HK-2 (cell line): Measurements from ENCODE around the gene PFN1.
"Not testable (repeated sequence)": the region's sequence is repeated elsewhere in the genome, so short reads cannot be mapped to it uniquely, and the experiment has no call there.

ENCODE experiments used
- DNase-seq: peaks from one replicate; pipeline ENCODE4 v3.0.0-alpha.2; 2018; ENCODE audit not compliant: unreplicated experiment

Gene PFN1

DNA sequence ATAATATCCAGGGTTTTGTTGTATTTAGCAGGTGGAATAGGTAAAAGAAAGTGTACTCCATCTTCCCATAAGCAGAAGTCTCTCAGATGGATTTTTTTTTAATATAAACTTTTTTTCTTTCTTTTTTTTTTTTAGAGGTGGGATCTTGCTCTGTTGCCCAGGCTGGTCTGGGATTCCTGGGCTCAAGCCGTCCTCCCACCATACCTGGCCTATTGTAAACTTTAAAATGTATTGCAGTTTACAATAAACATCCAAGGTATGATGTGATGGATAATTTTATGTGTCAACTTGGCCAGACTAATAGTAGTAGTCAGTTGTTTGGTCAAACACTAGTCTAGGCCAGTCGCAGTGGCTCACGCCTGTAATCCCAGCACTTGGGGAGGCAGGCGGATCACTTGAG is 27.0 kb downstream of the PFN1 start:
- DNase-seq = no peak

DNA sequence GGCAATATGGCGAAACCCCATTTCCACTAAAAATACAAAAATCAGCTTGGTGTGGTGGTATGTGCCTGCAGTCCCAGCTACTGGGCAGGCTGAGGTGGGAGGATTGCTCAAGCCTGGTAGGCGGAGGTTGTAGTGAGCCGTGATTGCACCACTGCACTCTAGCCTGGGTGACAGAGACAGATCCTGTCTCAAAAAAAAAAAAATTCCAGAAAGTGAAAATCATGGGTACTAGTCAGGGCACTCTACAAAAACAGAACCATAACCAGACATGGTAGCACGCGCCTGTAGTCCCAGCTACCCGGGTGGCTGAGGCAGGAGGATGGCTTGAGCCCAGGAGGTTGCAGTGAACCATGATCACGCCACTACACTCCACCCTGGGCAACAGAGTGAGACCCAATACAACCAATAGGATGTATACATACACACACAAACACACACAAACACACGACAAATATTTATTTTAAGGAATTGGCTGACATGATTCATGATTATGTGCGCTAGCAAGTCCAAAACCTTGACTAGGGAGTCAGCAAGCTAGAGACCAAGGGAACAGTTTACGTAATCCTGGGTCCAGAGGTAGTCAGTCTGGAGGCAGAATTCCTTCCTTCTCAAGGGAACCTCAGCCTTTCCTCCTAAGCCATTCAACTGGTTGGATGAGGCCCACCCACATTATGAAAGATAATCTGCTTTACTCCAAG is 27.8 kb downstream of the PFN1 start:
- DNase-seq = no peak

DNA sequence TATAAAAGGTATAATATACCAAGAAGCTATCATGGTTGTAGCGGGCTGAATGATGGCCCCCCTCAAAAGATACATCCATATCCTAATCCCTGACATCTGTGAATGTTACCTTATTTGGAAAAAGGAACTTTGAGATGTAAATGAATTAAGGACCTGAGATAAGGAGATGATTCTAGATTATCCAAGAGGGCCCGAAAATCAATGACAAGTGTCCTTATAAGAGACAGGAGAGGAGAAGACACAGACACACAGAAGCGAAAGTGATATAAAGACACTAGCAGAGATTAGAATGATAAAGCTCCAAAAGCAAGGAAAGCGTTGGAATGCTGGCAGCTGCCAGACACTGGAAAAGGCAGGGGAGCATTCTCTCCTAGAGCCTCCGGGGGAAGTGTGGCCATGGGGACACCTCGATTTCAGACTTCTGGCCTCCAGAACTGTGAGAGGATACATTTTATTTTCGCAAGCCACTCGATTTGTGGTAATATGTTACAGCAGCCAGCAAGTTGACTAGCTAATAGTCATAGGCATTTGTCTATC is 28.8 kb downstream of the PFN1 start:
- no peak for DNase-seq

DNA sequence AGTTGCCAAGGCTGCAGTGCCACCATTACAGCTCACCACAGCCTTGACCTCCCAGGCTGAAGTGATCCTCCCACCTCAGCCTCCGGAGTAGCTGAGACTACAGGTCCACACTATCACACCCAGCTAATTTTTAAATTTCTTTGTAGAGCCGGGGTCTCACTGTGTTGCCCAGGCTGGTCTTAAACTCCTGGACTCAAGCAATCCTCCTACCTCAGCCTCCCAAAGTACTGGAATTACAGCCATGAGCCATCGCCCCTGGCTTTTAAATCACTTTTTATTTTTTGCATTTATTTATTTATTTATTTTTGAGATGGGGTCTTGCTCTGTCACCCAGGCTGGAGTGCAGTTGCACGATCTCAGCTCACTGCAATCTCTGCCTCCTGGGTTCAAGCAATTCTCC is 33.8 kb downstream of the PFN1 start:
- DNase-seq = not testable (repeated sequence)

DNA sequence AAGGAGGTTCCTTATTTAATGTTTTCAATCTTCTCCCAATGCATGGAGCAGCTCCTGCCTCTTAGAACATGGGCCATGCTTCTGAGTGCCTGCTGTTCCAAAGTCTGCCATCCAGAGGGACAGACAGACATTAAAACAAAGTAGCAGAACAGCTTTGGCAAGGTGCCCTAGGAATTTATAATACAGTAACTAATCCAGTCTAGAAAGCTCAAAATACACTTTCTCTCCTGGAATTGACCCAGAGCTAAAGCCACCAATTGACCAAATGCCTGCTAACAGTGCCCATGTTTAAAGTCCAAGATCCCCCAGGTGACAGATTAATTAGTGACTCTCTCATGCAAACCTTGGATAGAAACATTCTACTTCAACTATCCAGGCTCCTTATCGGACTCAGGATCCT is 34.3 kb downstream of the PFN1 start:
- no peak for DNase-seq

DNA sequence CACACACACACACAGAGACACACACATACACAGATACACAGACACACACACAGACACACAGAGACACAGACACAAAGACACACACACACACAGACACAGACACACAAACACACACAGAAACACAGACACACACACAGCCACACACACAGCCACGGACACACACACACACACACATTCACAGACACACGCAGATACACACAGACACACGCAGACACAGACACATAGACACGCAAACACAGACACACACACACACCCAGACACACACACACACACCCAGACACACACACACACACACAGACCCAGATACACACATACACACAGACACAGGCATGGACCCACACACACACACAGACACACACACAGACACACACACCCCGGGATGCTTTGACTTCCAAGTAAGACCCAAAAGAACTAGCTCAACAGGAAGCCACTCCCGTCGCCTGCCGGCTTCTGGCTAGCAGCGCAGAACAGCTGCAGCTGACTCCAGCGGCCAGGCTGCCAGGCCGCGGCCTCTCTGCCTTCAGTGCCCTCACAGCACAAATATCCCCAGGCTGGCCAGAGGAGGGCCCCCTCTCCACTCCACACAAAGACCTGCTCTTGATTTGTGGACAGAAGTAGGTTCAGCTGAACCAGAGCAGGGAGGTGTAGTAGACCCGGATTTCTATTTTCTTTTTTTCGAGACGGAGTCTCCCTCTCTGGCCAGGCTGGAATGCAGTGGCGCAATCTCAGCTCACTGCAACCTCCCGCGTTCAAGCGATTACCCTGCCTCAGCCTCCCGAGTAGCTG is 39.4 kb downstream of the PFN1 start:
- DNase-seq = peak; percentile 87

DNA sequence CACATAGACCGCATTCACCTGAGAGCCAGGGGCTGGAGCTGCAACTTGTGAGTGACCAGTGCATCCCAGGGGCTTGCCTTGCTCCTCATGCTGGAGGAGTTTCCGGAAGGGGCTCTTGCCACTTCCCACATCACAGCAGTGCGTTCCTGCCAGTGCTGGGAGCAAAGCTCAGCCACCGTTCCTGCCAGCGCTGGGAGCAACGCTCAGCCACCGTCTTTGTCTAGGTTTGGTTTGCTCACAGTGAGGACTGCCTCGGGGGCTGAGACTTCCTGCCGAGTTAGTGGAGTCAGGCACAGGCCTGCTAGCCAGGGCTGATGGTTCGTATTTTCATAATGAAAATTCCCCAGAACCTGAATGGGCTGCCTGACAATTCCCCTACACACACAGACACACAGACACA is 40.0 kb downstream of the PFN1 start:
- no peak for DNase-seq

DNA sequence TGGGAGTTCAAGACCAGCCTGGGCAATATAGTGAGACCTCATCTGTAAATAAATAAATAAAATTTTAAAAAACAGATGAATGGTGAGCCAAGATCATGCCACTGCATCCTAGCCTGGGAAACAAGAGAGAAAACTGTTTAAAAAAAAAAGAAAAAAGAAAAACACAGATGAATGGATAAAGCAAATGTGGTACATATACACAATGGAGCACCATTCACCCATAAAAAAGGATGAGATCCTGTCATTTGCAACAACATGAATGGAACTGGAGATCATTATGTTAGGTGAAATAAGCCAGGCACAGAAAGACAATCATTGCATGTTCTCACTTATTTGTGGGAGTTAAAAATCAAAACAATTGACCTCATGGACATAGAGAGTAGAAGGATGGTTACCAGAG is 41.7 kb downstream of the PFN1 start:
- not testable (repeated sequence) for DNase-seq

DNA sequence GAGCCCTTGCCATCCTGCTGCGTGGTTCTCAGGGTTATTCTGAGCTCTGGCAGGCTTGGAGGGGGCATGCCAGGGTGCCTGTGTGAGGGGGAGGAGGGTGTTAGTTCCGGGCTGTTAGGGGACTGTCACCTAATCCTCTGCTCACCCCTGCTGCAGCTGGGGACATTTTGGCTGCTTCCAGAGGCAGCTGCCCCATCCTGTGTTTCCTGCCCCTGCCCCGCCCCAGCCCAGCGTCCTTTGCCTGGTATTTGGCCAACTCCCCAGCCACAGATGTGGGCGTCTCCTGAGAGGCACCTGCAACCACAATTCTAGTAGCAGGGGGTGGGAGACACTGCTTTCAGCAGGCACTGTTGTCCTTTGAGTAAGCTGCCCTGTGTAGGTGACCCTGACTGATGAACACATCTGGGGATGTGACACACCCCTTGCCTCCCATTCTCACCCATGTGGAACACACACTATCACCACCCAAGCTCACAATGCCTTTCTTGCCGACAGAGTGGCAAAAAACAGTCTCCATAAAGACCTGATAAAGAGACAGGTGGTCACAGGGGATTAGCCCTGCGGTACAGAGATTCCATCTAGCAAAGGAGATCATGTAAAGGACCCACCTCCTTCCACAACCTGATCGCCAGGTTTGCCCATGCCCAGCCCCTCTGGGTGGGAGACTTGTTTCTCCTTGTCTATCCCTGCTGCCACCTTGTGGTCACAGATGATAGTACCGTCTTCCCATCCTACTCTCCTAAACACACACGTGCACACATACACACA is 45.1 kb downstream of the PFN1 start, which contains the start of gene CHRNE:
CHRNE (minus strand) TSS at position 48 of the 768 bp plus-strand sequence; CDS start at position 13, 35 bp downstream.
- DNase-seq = peak; percentile 74

DNA sequence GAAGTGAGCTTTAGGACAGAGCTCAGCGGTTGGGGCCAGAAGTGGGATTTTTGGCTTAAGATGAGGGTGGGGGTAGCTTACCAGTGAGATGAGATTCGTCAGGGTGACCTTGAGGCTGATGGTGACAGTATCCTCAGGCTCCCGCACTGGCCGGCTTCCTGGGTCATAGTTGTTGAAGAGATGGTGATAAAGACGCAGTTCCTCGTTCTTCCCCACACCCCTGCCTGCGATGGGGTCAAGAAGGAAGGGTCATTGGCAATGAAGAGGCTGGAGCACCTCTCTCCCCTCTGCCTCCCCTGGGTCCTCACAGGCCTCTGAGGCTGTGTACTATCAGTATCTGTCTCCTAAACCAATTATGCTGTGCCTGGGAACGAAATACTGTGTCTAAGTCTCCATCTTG is 45.8 kb downstream of the PFN1 start:
- no peak for DNase-seq

DNA sequence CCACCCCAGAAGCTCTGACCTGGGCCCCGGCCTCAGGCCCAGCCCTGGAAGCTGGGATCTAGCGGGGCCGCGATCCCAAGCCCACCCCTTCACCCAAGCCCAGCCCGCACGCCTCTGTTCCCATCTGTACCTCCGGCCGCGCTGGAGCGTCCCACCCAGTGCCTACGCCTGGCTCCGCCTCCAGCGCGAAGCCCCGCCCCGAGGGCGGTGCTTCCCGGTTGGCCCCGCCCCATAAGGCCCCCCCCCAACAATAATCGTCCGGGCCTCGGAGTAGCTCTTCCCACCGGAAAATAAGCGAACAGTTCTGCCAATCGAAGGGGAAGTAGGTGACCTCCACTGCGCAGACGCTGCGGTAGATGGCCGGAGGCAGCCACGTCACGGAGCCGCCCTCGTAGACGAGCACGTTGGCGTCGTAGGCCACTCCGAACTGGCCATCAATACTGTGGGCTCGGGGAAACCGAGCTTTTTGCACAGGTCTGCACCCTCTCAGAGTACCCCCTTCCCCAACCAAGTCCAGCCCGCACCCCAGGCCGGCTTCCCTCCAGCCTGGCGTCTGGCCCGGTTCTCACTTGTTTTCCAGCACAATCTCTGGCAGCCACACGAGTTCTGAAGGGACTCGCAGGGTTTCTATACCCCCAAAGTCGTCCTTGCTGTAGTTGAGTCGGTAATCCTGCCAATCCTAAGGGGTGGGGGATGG is 46.5 kb downstream of the PFN1 start:
- DNase-seq = no peak

DNA sequence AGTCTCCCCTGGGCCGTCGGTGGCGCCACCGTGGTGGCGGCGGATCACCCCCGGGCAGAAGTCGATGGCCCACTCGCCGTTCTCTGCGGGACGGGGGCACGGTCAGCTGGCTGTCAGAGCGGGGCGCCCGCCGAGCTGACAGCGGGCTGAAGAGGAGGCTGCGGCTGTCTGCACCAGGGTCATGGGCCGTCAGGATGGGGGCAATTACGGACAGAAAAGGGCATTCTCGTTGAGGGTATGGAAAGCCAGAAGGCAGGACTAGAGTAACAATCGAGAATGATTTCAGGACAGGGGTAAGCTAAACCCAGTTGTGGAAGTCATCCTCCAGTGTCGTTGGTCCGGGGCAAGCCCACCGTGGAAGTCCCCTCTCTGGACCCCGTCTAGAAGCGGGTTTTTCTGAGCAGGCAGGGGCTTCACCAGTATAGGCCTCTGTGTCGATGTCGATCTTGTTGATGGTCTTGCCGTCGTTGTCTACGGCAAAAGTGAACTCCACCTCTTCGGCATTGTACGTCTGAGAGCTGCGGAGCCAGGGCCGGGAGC is 47.2 kb downstream of the PFN1 start:
- DNase-seq = no peak

DNA sequence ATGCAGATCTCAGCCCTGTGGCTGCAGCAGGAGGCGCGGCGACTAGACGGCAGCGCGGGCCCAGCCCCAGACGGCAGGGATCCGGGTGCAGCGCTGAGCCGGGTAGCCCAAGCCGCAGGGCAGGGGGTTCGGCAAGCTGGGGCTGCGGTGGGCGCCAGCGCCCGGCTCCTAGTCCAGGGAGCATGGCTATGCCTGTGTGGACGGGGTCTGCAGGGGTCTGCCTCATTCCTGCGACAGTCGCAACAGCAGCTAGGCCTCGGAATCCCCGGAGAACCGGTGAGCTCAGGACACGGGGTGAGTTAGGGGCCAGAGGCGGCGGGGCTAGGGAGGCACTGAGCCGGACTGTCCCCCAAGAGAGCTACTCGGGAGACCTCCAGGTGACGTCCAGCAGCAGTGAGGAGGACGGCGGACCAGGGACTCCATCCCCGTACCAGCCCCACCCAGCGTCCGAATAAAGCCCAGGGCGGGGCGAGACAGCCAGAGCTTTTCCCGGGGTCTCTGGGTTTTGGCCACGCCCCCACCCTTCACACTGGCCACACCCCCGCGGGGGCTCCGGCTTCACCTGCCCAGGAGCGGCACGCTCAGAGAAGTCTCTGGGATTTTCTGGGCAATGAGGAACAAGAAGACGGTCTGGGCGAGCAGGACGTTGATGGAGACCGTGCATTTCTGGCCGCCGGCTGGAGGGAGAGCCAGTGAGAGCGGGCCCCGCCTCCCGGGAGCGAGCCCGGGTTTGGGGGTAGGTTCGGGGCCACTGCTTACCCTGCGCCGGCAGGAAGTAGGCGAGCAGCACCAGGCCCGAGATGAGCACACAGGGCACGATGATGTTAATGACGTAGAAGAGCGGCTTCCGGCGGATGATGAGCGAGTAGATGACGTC is 47.9 kb downstream of the PFN1 start:
- DNase-seq = no peak

DNA sequence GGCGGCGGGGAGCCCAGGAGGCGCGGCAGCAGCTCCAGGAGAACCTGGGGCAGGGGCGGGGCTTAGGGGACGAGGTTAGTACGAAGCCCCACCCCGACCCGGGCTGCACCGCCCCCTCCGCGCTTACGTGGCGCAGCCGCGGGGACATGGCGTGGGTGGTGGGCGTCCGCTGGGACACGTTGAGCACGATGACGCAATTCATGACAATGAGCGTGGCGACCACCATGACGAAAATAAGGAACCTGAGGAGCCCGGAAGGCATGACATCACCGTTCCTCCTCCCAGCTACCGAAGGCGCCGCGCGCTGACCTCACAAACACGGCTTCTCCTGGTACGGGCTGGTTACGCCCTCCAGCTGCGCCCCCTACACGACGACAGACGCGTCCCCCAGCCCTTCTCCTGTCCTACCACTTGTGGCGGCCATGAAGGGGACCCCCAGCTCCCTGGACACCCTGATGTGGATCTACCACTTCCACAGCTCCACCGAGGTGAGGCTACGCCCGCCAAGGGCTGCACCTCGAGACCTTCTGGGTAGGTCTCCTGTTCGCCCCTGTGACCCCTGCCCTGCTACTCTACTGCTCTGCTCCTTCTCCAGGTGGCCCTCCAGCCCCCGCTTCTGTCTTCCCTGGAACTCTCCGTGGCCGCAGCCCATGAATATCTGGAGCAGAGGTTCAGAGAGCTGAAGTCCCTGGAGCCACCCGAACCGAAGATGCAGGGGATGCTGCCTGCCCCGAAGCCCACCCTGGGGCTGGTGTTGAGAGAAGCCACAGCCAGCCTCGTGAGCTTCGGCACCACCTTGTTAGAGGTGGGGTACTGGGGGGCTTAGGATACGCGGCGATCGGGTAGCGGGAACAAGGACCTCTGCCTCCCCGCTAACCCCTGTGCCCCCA is 48.7 kb downstream of the PFN1 start, which contains the start of gene C17orf107:
C17orf107 (plus strand) TSS at position 196 of the 890 bp plus-strand sequence; CDS start at position 423, 227 bp downstream.
- DNase-seq = no peak

DNA sequence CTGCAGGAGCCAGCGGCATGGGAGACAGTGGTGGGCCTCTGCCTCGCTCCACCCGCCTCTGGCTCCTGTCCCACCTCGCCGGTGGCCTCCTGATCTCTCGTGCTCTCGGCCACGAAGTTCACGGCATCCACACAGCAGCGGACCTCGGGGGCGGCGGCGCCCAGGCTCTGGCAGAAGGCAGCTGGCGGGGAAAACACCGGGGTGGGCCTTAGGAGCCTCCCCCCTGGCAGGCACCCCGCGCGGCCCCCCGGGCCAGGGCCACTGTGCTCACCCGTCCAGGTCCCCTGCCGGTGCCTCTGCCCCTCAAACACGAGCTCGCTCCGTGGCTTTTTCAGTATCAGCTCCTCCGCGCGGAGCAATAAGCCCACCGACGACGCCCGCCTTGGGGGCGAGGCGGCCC is 49.4 kb downstream of the PFN1 start:
- no peak for DNase-seq

DNA sequence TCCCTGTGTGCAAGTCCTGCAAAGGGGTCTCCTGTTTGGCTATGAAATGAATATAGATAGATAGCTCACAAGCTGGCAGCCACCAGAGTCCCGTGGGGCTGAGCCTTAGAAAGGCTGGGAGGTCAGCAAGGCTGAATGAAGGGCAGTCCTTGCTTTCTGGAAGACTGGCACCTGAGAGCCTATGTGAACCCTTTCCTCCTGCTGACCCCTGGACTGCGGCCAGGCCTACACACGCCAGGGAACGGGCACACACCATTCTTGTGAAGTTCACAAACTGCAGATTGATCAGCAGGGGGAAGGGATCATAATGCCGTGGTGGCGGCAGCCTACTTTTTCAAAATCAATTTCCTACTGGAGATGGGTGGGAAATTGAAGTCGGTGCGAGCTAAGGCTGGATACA is 50.0 kb downstream of the PFN1 start:
- no peak for DNase-seq

DNA sequence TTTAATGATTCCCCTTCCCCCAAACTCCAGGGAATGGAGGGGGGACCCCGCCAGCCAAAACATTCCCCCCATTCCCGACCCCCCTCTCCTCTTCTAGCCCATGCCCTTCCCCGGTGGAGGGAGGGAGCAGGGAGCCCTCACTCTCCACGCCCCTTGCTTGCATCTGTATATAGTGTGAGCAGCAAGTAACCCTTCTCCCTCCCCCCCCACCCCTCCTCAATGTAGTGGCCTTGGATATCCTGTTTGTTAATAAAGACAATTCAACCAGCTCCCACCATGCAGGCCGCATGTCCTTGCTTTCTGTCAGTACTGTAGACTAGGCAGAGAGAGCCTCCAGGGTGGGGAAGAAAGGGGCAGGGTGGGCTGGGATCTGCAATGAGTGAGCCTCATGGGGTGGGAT is 50.5 kb downstream of the PFN1 start:
- DNase-seq = no peak

DNA sequence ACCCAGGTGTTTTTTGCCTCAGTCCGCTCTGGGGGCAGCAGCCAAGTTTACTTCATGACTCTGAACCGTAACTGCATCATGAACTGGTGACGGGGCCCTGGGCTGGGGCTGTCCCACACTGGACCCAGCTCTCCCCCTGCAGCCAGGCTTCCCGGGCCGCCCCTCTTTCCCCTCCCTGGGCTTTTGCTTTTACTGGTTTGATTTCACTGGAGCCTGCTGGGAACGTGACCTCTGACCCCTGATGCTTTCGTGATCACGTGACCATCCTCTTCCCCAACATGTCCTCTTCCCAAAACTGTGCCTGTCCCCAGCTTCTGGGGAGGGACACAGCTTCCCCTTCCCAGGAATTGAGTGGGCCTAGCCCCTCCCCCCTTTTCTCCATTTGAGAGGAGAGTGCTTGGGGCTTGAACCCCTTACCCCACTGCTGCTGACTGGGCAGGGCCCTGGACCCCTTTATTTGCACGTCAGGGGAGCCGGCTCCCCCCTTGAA is 51.1 kb downstream of the PFN1 start:
- DNase-seq = no peak
